Measurements from ENCODE around the gene RABGAP1L.

The RABGAP1L gene

DNA sequence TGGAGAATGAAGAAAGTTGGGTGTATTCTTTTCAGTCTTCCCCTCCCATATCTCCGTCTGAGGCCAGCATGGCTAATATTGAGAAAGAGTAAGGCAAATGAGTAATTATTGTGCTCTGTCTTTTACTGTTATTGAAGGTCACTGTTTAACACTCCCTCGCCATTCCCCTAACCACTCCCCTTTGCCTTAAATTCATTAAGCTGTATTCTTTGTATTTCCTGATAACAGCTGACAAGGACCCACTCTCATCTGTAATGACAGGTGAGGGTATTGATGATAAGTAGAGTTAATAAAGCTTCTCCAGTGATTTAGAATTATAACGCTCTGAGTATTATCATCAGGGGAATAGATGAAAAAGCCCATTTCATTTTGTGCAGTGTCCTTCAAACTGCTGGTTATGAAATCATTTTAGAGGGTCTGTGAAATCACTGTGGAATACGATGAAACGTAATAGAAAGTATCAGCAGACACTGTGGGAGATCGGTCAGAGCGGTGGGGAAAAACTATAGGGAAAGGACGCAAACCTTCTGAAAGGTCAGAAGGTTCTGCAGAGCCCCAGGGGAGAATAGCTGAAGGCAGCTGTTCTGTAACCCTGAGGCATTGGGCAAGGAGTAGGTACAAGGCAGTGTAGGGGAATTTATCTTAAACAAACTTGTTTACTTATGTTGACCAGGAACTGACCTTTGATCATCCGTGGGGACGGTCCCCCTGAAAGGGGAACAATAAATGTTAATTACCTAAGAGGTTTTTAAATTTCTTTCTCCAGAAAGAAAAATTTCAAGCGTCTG, 794.2 kb downstream of the RABGAP1L start:
- DNase-seq = peak; percentile 38 to 54 (median 40)

- no peak for DNase-seq
Observed at GRCh38 chr1:174954073-174954460, 794.7 kb downstream of the RABGAP1L start.

- DNase-seq = no peak
Observed at GRCh38 chr1:174954671-174955669, 795.6 kb downstream of the RABGAP1L start.

DNA sequence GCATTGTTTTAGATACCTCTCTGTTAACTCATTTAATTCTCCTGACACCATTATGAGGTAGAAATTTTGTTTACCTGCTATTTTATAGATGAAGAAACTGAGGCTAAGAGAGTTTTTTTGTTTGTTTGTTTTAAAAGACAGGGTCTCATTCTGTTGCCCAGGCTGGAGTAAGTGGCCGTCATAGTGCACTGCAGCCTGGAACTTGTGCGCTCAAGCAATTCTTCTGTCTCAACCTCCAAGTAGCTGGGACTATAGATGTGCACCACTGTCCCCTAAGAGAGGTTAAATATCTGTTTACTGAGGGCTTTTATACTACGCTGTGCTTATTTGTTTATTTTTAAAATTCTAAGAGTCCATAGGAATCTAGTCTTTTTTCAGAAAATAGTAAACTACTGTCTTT, 796.8 kb downstream of the RABGAP1L start:
- DNase-seq = no peak

DNA sequence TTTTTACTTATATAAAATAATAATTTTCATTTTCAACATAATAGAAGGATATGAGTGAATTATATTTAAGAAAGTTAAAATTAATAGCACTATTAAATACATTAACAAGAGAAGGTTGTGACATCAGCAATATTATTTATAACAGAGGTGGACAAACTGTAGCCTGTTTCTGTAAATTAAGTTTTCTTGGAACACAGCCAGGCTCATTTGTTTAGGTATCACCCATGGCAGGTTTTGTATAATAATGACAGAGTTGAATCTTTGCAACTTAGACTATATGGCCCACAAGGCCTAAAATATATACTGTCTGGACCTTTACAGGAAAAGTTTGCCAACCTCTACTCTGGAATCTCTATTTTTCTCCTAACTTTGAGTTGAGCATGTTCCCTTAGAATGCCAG, 797.7 kb downstream of the RABGAP1L start:
- no peak for DNase-seq

GRCh38 chr1:174957829-174958228, 798.5 kb downstream of the RABGAP1L start:
- no peak for DNase-seq

DNA sequence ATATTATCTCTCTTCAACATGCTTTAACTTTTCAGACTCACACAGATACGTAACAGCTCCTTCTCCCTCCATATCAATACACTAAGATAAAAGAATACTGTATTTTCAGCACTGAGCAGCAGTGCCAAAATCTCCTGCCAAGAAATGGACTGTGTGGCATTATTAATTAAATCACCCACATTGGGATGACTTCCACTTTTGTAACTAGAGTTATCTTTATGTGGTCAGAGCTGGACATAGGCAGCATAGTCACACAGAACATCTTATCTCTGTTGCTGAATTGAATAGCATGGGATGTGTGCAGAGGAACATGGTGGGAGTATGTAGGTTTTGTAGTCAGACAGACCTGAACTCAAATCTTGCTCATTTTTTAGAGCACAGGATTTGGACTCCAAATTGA, 799.1 kb downstream of the RABGAP1L start:
- DNase-seq = no peak

DNA sequence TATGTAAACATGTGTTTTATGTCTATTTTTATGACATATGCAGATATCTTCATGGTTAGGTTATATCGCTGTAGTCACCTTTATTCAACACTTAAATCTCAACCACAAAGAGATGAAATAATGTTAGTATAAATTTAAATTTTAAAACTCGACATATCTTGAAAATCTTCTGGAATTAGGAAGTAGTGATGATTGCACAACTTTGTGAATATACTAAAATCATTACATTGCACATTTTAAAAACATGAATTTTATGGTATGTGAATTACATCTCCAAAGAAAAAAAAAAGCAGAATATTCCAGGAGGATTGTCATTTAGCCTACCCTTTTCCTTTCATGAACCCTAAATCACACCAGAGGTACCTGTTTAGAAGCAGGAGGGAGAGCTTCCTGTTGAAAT, 801.0 kb downstream of the RABGAP1L start:
- DNase-seq = peak in 2 of 3 donors; percentile 41 to 43

- no peak for DNase-seq
Observed at GRCh38 chr1:174963529-174964125, 804.3 kb downstream of the RABGAP1L start.

DNA sequence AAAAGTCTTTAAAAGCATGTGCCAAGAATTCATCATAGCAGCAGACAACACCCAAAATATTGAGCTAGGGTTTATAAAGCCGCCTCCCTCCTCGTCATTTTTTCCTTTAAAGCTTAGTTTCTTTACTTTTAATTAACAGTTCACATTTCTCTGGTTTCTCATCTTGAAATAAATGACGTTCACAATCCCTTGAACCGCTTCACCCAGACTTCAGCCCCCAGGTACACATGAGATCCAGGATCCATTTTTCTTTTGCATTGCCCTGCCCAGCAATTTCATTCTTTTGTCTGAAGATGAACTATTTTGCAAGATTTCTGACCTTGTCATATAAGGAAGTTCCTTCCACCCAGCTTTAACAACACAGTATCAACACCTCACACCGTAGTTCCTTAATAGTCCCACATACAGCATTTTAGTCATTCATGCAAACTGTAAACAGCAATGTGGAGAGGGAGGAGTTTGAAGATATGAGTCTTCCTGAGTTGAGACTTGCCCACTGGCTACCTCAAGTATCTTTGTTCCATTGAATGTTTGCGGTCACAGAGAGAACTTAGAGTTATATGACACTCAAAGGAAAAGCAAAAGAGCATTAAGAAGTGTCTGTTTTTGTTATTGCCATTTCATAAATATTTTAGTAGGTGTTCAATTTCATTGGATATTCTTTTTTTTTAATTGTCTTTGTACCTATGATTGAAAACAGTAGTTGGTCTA, 805.1 kb downstream of the RABGAP1L start:
- DNase-seq = peak; percentile 64 to 86 (median 86)

- DNase-seq = no peak
Observed at GRCh38 chr1:174964972-174965361, 805.6 kb downstream of the RABGAP1L start.

DNA sequence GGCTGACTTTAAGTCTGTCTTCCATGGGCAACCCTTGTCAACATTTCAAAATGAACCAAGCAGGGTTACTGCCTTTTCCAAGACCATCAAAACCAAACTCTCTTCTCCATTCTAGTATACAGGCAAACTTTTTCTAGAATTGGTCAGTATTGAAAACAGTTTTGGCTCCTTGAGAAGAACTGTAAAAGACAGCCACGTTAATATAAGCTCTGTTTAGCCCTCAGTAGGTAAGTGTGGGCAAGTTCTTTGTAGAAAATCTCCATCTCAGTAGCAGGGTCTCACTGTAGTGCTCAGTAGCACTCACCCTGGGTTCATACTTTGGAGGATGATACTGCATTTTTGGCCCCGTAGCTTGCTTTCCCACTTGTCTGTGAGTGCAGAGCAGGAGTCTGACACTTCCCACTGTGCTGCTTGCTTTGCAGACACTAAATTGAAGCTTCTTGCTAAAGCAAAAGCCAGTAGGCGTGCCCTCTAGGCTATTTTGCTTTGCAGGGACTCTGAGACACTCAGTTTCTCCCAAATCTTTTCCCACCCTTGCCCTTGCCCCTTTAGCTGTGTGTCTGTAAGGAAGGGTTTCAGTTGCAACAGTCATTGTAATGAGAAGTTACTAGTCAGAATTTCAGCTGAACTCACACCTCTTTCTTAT, 806.2 kb downstream of the RABGAP1L start:
- peak; percentile 14 to 44 (median 31) for DNase-seq

DNA sequence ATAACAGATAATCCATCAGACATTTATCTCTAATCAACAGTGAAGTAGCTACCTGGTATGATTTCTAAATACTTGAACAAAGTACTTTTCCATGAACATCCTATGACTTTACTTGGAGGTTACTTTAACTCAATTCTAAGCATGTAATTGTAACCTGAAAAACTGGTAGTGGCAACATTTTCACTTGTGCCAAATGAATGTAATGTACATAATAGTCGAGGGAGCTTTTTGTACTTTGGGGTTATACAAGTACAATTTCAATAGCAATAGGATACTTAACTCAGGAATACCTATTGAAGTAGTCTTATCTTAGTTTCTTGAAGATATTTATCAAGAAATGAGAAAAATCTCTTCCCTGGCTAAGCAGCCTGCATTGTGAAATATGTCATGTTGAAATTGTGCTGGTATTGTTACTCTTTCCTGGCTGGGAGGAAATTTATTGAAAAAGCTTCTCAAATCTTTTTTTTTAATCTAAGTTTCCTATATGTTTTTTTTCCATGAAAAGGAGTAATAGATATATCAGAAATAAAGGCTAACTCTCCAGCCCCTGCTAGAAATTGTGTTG, 806.8 kb downstream of the RABGAP1L start:
- DNase-seq = peak in 2 of 3 donors; percentile 22 to 41

GRCh38 chr1:174967845-174968705, 808.8 kb downstream of the RABGAP1L start:
- DNase-seq = peak in 1 of 3 donors; percentile 39

DNA sequence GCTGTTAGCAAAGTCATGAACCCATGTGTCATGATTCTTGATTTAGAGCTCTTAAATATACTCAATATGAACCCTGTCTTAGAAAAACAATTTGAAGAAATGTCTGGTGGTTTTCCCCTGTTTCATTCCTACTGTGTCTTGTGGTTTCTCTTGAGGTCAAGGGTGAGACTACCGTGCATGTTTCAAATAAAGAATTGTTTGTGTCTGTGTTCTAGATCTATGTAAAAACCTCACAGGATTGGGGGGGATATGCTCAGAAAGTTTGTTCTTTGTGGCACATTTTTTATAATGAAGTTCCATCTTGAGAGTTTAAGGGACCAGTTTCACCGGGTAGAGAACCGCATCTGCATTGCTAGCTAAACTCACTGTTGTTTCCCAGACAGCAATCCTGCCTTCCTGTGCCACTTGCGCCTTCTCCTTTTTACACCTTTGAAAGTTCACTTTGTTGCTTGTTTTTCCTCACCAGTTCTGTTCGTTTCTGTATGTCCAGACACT, 809.5 kb downstream of the RABGAP1L start:
- DNase-seq = peak; percentile 36 to 68 (median 57)

DNA sequence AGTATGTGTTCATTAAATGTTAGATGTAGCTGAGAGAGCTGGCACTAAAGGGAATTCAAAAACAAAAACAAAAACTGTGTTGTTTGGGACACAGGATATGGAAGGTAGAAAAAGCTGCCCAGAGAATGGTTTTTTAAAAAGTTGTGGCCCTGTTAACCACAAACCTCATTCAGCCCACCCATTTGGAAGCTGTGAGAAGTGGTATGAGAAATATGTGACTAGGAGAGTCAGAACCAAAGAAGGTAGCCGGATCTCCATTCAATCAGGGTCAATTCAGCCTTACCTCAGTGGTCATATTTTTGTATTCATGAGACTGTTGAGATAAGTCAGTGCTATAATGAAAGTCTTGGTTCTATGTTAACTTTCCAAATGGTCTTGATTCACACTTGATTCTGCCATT, 810.7 kb downstream of the RABGAP1L start:
- DNase-seq = no peak

GRCh38 chr1:174971466-174971865, 812.1 kb downstream of the RABGAP1L start:
- no peak for DNase-seq

GRCh38 chr1:174971902-174972301, 812.6 kb downstream of the RABGAP1L start:
- DNase-seq = peak in 1 of 3 donors; percentile 39

DNA sequence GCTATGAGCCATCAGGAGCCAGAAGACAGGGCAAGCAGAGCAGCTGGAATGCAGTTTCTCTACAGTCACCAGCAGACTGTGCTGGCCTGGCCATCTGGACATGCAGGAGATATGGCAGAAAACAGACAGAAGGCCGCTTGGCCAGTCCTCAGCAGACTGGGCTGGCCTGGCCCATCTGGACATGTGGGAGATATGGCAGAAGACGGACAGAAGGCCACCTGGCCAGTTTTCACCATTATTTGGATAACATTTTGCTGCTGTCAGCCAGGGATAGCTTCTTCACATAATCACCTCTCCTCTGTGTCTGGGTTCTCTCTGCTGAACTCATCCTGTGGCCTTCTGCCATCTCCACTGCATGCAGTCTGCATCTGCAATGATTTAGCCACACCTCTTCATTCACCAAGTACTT, 815.4 kb downstream of the RABGAP1L start:
- DNase-seq = no peak

DNA sequence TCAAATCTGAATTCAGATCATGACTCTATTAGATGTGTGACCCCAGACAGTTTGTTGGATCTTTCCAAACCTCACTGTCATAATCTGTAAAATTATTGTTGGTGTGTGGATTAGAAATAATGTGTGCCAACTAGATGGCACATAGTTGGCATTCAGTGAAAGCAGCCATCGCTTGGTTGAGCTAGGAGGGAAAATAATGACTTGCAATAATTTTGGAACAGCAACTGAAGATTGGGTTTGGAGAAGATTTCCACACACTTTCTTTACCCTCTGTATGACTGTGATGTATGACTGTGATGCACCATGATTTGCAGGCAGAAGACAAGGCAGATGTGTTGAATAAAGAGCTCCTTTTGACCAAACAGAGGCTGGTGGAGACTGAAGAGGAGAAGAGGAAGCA, 816.4 kb downstream of the RABGAP1L start:
- no peak for DNase-seq

All from suppressor macrophage treated with lipopolysaccharide for 1 hour (primary cell).